HEK293T (cell line): ENCODE data around the gene MRPL17.

Experiments used
- ARNT ChIP-seq: fragments of 450-650 bp; IDR thresholded peaks from 2 replicates; pipeline ENCODE4 v1.6.1; 2017; ENCODE audit warnings: mild to moderate bottlenecking
- FOXA1 ChIP-seq: fragments of 450-650 bp; IDR thresholded peaks from 2 replicates; pipeline ENCODE4 v1.6.1; 2016; ENCODE audit warnings: mild to moderate bottlenecking
- NFRKB ChIP-seq: fragments of 450-650 bp; IDR thresholded peaks from 2 replicates; pipeline ENCODE4 v1.6.1; 2016; ENCODE audit warnings: mild to moderate bottlenecking, moderate library complexity
- SP1 ChIP-seq: fragments of 450-650 bp; IDR thresholded peaks from 2 replicates; pipeline ENCODE4 v1.6.1; 2017
- SUZ12 ChIP-seq: fragments of 450-650 bp; IDR thresholded peaks from 2 replicates; pipeline ENCODE4 v1.6.1; 2016; ENCODE audit warnings: mild to moderate bottlenecking
- TARDBP ChIP-seq: fragments of 450-650 bp; IDR thresholded peaks from 2 replicates; pipeline ENCODE4 v1.6.1; 2016
- ZNF384 ChIP-seq: fragments of 450-650 bp; IDR thresholded peaks from 2 replicates; pipeline ENCODE4 v1.6.1; 2016

GRCh38 chr11:6693342-6694228 is 10.4 kb upstream of the MRPL17 start:
- no peak for TF ChIP-seq TARDBP
- no peak for TF ChIP-seq NFRKB
- no peak for TF ChIP-seq ZNF384
- no peak for TF ChIP-seq FOXA1
- no peak for TF ChIP-seq SP1
- no peak for TF ChIP-seq ARNT
- no peak for TF ChIP-seq SUZ12
